Upper lobe of left lung (tissue), 4 donors: Measurements from ENCODE around the gene ARRDC4.

Experiments used
- POLR2A ChIP-seq, 4 donors: fragments of 450-650 bp; IDR thresholded peaks; one replicate each; pipeline ENCODE4 v1.5.1; 2016 to 2017; ENCODE audit warnings: antibody characterized with exemption in 4 of 4, mild to moderate bottlenecking in 2 of 4
- POLR2AphosphoS5 ChIP-seq, 2 donors: sonication (generic); formaldehyde crosslinking; IDR thresholded peaks; one replicate each; pipeline ENCODE4 v1.5.1; 2017; ENCODE audit warnings: antibody characterized with exemption in 2 of 2
- TF ChIP-seq, protein P1 (sequence below), 6 experiments: fragments of 450-650 bp in 4 of 6; fragments of 200-600 bp in 2 of 6; sonication (generic) in 2 of 6; IDR thresholded peaks; one replicate each; pipeline ENCODE4 v1.5.1; 2016 to 2019; ENCODE audit warnings: antibody characterized with exemption in 6 of 6

DNA sequence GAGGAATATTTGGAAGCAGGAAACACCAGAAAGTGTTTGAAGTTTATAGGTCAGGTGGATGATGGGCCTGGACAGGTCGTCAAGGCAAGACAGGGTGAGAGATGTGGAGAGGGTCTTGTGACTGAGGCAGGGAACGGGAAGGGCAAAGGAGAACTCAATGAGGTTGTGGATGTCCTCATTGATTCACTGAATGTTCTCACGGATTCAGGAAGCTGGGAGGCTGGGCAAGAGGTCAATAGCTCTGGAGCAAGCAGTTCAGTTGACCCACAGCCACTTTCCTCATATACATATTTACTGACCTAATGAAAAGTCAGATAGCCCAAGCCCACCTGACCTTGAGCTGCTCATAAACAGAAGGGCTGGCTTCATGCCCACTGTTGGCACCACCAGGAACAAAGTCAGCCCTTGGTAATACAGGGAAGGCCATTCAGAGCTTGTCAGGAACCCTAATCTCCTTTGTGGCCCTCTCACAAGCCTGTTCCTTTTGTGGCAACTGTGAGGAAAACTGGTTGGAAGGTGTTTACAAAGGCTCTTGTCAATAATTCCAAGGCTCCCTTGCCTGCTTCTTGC, 31.6 kb downstream of the ARRDC4 start:
- TF ChIP-seq POLR2A (IDR thresholded peaks at IDR 0.05) (no peak), POLR2AphosphoS5 (IDR thresholded peaks at IDR 0.05) (no peak)
- TF ChIP-seq, protein P1, sequence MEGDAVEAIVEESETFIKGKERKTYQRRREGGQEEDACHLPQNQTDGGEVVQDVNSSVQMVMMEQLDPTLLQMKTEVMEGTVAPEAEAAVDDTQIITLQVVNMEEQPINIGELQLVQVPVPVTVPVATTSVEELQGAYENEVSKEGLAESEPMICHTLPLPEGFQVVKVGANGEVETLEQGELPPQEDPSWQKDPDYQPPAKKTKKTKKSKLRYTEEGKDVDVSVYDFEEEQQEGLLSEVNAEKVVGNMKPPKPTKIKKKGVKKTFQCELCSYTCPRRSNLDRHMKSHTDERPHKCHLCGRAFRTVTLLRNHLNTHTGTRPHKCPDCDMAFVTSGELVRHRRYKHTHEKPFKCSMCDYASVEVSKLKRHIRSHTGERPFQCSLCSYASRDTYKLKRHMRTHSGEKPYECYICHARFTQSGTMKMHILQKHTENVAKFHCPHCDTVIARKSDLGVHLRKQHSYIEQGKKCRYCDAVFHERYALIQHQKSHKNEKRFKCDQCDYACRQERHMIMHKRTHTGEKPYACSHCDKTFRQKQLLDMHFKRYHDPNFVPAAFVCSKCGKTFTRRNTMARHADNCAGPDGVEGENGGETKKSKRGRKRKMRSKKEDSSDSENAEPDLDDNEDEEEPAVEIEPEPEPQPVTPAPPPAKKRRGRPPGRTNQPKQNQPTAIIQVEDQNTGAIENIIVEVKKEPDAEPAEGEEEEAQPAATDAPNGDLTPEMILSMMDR (IDR thresholded peaks at IDR 0.05) = no peak
